GM18951 (cell line): ENCODE data around the gene LECT2.

Source experiments
- POLR2A ChIP-seq: IDR thresholded peaks from 4 replicates; pipeline ENCODE4 v1.6.1; 2011; ENCODE audit warnings: mild to moderate bottlenecking; ENCODE audit not compliant: insufficient read length, insufficient read depth; ENCODE audit errors: extremely low read depth
- in situ Hi-C: fragments of 300-500 bp; cut with MboI; formaldehyde crosslinking; loops from one replicate; pipeline ENCODE4 v1.12.0; 2022; ENCODE audit warnings: low sequenced_read_pairs, mixed read lengths, inconsistent platforms; ENCODE audit not compliant: unreplicated experiment

LECT2 gene

GRCh38 chr5:135954899-135955298 lies at the start of gene LECT2:
Gene LECT2, minus strand, starts transcription at chr5:135954983. Its CDS starts 150 bp downstream, at chr5:135954833.
- in situ Hi-C loops = loop anchor here (10.0 kb wide), 1 partner anchor 230 kb away; no protein-coding TSS in a partner anchor
- no peak for TF ChIP-seq POLR2A

GRCh38 chr5:136004436-136004835 lies 49.7 kb upstream of the LECT2 start:
- in situ Hi-C loops = no loop called here
- TF ChIP-seq POLR2A = no peak

GRCh38 chr5:136001466-136001981 lies 46.7 kb upstream of the LECT2 start:
- in situ Hi-C loops = no loop called here
- no peak for TF ChIP-seq POLR2A

GRCh38 chr5:136000932-136001331 lies 46.1 kb upstream of the LECT2 start:
- no peak for TF ChIP-seq POLR2A
- in situ Hi-C loops = no loop called here

GRCh38 chr5:136000147-136000546 lies 45.4 kb upstream of the LECT2 start:
- in situ Hi-C loops = no loop called here
- TF ChIP-seq POLR2A = no peak

- TF ChIP-seq POLR2A = no peak
- in situ Hi-C loops = no loop called here
Observed at GRCh38 chr5:135999406-136000139, 44.8 kb upstream of the LECT2 start.

- in situ Hi-C loops = no loop called here
- TF ChIP-seq POLR2A = no peak
Observed at GRCh38 chr5:135998889-135999288, 44.1 kb upstream of the LECT2 start.

- in situ Hi-C loops = no loop called here
- no peak for TF ChIP-seq POLR2A
Observed at GRCh38 chr5:135997673-135998335, 43.0 kb upstream of the LECT2 start.

- TF ChIP-seq POLR2A = no peak
- in situ Hi-C loops = no loop called here
Observed at GRCh38 chr5:135996611-135997010, 41.8 kb upstream of the LECT2 start.

GRCh38 chr5:135995976-135996375 lies 41.2 kb upstream of the LECT2 start:
- in situ Hi-C loops = no loop called here
- TF ChIP-seq POLR2A = no peak

GRCh38 chr5:135993880-135994636 lies 39.3 kb upstream of the LECT2 start:
- in situ Hi-C loops = no loop called here
- TF ChIP-seq POLR2A = no peak

- in situ Hi-C loops = no loop called here
- TF ChIP-seq POLR2A = no peak
Observed at GRCh38 chr5:135993335-135993879, 38.6 kb upstream of the LECT2 start.

- no peak for TF ChIP-seq POLR2A
- in situ Hi-C loops = no loop called here
Observed at GRCh38 chr5:135991429-135991828, 36.6 kb upstream of the LECT2 start.
